Body of pancreas (tissue), 4 donors: ENCODE measurements around the gene RIT2. TPM values are rescaled to one million over a fixed set of nuclear protein-coding genes. Genes with fewer than 3 reads are reported as not detected.

ENCODE experiments used
- ATAC-seq: fragments of 150-250 bp; one replicate; pipeline ENCODE4 v1.9.1; 2016
- DNase-seq, 4 donors: peaks; one replicate each; pipeline ENCODE4 v3.0.0-alpha.2; 2019
- H3K27ac ChIP-seq, 4 donors: fragments of 200-600 bp; sonication (generic); 1 replicate in 3 of 4; 2 replicates in 1 of 4; pipeline versions ENCODE4 v1.5.1 to v1.6.1; 2016 to 2019; ENCODE audit warnings: mild to moderate bottlenecking in 1 of 4, mixed read lengths in 1 of 4, moderate library complexity in 1 of 4
- H3K27me3 ChIP-seq, 2 donors: fragments of 200-600 bp; sonication (generic); one replicate each; pipeline ENCODE4 v1.6.0; 2016; ENCODE audit warnings: mild to moderate bottlenecking in 1 of 2
- H3K36me3 ChIP-seq, 2 donors: fragments of 200-600 bp; sonication (generic); replicated peaks in 1 of 2; 2 replicates each; pipeline ENCODE4 v1.5.1; 2016; ENCODE audit warnings: low read depth in 2 of 2; ENCODE audit not compliant: insufficient read depth in 1 of 2
- H3K4me1 ChIP-seq: fragments of 200-600 bp; sonication (generic); one replicate; pipeline ENCODE4 v1.6.0; 2016
- H3K4me3 ChIP-seq, 2 donors: fragments of 200-600 bp; sonication (generic); 1 replicate in 1 of 2; 2 replicates in 1 of 2; pipeline ENCODE4 v1.5.1; 2016 to 2019
- H3K9me3 ChIP-seq, 3 donors: fragments of 200-600 bp; sonication (generic); 1 replicate in 2 of 3; 2 replicates in 1 of 3; pipeline ENCODE4 v1.5.1; 2016
- POLR2A ChIP-seq, 3 donors: fragments of 450-650 bp; IDR thresholded peaks; one replicate each; pipeline ENCODE4 v1.6.1; 2016; ENCODE audit warnings: antibody characterized with exemption in 3 of 3, mild to moderate bottlenecking in 2 of 3
- WGBS, 2 donors: methylation state at CpG; one replicate each; pipeline ENCODE4 v1.1.5; 2017; 5-methylcytosine and 5-hydroxymethylcytosine counted together
- intact Hi-C: fragments of 100-400 bp; cut with DNase I; formaldehyde crosslinking; loops from one replicate; pipeline ENCODE4 v1.15.1; 2023
- total RNA-seq, 2 donors: library from RNA; depleted of rRNA; stranded (reverse); fragments of >200 nt; gene quantifications; one replicate each; pipeline ENCODE4 v1.1.0, GENCODE V29; 2016
- TF ChIP-seq, protein P1 (sequence below), 7 experiments: fragments of 450-650 bp in 4 of 7; fragments of 200-600 bp in 3 of 7; sonication (generic) in 3 of 7; IDR thresholded peaks; one replicate each; pipeline ENCODE4 v1.5.1; 2016 to 2019; ENCODE audit warnings: antibody characterized with exemption in 7 of 7

Gene RIT2
- total RNA-seq, 2 donors from 2014 or later, result not detected

DNA sequence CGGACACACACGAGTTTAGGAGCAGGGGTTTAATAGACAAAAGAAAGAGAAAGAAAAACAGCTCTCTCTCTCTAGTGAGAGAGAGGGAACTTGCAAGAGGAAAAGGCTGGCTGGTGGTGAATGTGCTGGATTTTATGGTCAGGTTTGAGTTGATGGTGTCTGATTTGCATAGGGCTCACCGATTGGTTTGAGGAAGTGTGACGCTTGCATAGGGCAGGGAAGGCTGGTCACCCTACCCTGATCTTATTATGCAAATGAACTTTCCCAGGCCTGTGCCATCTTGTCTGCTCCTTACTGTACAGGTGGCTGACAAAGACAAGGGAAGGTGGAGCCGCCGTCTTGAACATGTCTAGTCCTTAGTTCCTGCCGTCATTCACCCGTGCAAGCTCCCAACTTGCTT, 408.9 kb downstream of the RIT2 start:
- Histone ChIP-seq H3K4me3 (no peak overlapping the region), H3K9me3 (no peaks in the 10 kb centered on the region), H3K27ac (no peak overlapping the region), H3K27me3 (no peaks in the 10 kb centered on the region), H3K36me3 (no peaks in the 10 kb centered on the region), H3K4me1 (no peaks in the 10 kb centered on the region)
- intact Hi-C loops, result no loop called here
- DNase-seq, result peak; percentile 3 to 12 (median 8)
- 49 to 66% methylated on average over 8 of the region's 8 CpGs for WGBS, 2 donors
- TF ChIP-seq, protein P1, sequence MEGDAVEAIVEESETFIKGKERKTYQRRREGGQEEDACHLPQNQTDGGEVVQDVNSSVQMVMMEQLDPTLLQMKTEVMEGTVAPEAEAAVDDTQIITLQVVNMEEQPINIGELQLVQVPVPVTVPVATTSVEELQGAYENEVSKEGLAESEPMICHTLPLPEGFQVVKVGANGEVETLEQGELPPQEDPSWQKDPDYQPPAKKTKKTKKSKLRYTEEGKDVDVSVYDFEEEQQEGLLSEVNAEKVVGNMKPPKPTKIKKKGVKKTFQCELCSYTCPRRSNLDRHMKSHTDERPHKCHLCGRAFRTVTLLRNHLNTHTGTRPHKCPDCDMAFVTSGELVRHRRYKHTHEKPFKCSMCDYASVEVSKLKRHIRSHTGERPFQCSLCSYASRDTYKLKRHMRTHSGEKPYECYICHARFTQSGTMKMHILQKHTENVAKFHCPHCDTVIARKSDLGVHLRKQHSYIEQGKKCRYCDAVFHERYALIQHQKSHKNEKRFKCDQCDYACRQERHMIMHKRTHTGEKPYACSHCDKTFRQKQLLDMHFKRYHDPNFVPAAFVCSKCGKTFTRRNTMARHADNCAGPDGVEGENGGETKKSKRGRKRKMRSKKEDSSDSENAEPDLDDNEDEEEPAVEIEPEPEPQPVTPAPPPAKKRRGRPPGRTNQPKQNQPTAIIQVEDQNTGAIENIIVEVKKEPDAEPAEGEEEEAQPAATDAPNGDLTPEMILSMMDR (IDR thresholded peaks at IDR 0.05), result no peak
- ATAC-seq, result peak; percentile 18

DNA sequence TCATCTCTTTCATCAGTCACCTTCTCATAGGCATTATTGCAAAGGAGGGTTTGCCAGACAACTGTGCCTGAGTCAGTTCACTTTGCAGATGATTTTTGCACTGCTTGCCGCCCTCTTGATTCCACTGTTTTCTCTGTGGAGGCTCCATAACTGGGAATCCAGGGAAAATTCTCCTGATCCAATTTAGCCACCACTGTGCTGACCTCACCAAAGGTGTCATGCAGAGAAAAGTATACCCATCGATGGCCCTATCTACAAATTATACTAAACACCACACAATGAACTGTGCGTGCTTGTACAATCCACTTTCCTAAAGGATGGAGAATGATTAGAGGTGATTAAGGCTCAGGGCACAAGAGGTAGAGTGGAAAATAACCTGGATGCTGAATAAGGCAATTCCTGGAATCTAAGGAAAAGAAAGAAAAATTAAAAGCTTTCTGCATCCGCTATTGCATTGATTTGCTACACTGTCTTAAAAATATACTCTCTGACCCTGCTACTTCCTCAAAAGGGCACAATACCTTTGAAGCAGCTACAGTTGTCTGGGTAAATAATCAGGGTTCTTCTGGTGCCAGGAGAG, 409.4 kb downstream of the RIT2 start:
- ATAC-seq, result no peak

More for the DNA sequence above, 409.4 kb downstream of the RIT2 start:
- Histone ChIP-seq H3K27ac (no peak overlapping the region), H3K4me1 (no peaks in the 10 kb centered on the region), H3K9me3 (no peaks in the 10 kb centered on the region), H3K36me3 (no peaks in the 10 kb centered on the region), H3K27me3 (no peaks in the 10 kb centered on the region), H3K4me3 (no peak overlapping the region)
- WGBS, 2 donors, result 64 to 81% methylated on average over 4 of the region's 4 CpGs
- DNase-seq, result no peak
- no peak for TF ChIP-seq POLR2A (IDR thresholded peaks at IDR 0.05)
- TF ChIP-seq, protein P1 (IDR thresholded peaks at IDR 0.05), result no peak
- intact Hi-C loops, result no loop called here

Other genes starting within 250 kb of the RIT2 start
- gene SYT4, start 161.8 kb upstream of the RIT2 start, total RNA-seq, result 1 to 10 TPM in 1 of 2 donors, under 1 TPM in 1; 0.33 to 3.6 TPM